Effector memory CD8-positive, alpha-beta T cell (primary cell): Measurements from ENCODE around the gene KRTAP21-2.
"Not testable (repeated sequence)": the region's sequence is repeated elsewhere in the genome, so short reads cannot be mapped to it uniquely, and the experiment has no call there.

Experiments used
- ATAC-seq: fragments of 150-1000 bp; cut with Tn5 transposase; replicated peaks from 2 replicates; pipeline ENCODE4 v1.10.0; 2021; ENCODE audit warnings: mild to moderate bottlenecking, moderate library complexity
- DNase-seq, 3 experiments: peaks; one replicate each; pipeline ENCODE4 v3.0.0; 2021
- H3K27ac Mint-ChIP-seq, 2 donors: one replicate each; pipeline ENCODE4 v1.8.0; 2022; ENCODE audit warnings: mild to moderate bottlenecking in 2 of 2, mixed read lengths in 2 of 2, moderate library complexity in 2 of 2
- H3K27me3 Mint-ChIP-seq, 2 donors: one replicate each; pipeline ENCODE4 v1.8.0; 2022; ENCODE audit warnings: mixed read lengths in 2 of 2
- H3K36me3 Mint-ChIP-seq: one replicate; pipeline ENCODE4 v1.8.0; 2022; ENCODE audit warnings: mild to moderate bottlenecking, moderate library complexity, mixed read lengths; ENCODE audit not compliant: insufficient read depth
- H3K4me1 Mint-ChIP-seq, 2 donors: one replicate each; pipeline ENCODE4 v1.8.0; 2022; ENCODE audit warnings: low read depth in 2 of 2, mixed read lengths in 2 of 2
- H3K4me3 Mint-ChIP-seq, 2 donors: one replicate each; pipeline ENCODE4 v1.8.0; 2022; ENCODE audit warnings: mild to moderate bottlenecking in 2 of 2, mixed read lengths in 2 of 2, moderate library complexity in 2 of 2
- H3K9me3 Mint-ChIP-seq, 2 donors: one replicate each; pipeline ENCODE4 v1.8.0; 2022; ENCODE audit warnings: mixed read lengths in 2 of 2
- total RNA-seq, 9 experiments: gene quantifications; one replicate each; lab custom pipeline; 2026; lab: John Stamatoyannopoulos, UW

Gene KRTAP21-2
- total RNA-seq = 0 to 0.24 (median 0) reads per million in 9 experiments

- no peak within 1 kb of the TSS for H3K4me3 Mint-ChIP-seq
- no peaks in the 10 kb centered on the region for H3K4me1 Mint-ChIP-seq
- peaks cover 0 to 1% of the 10 kb centered on the region in 2 donors for H3K9me3 Mint-ChIP-seq
- ATAC-seq (no peak), DNase-seq (no peak)
- H3K36me3 Mint-ChIP-seq = no peaks in the 10 kb centered on the region
- H3K27ac Mint-ChIP-seq = no peak within 1 kb of the TSS
- H3K27me3 Mint-ChIP-seq = no peaks in the 10 kb centered on the region
These were observed at the start of gene KRTAP21-2 for GRCh38 chr21:30747159-30747558. Gene KRTAP21-2, minus strand, starts transcription at chr21:30747259. Its CDS starts 57 bp downstream, at chr21:30747202.

GRCh38 chr21:30793581-30794314 is 46.7 kb upstream of the KRTAP21-2 start:
- Mint-ChIP-seq H3K9me3 (no peaks in the 10 kb centered on the region), H3K27me3 (peaks cover 0 to 6% of the 10 kb centered on the region in 2 donors), H3K27ac (no peak overlapping the region), H3K4me3 (no peak overlapping the region), H3K4me1 (no peaks in the 10 kb centered on the region), H3K36me3 (no peaks in the 10 kb centered on the region)
- ATAC-seq (no peak), DNase-seq (no peak)

- H3K4me1 Mint-ChIP-seq = no peaks in the 10 kb centered on the region
These were observed 32.2 kb upstream of the KRTAP21-2 start for GRCh38 chr21:30779249-30779648.

GRCh38 chr21:30769724-30770431 is 22.8 kb upstream of the KRTAP21-2 start:
- no peak overlapping the region for H3K27ac Mint-ChIP-seq
- no peaks in the 10 kb centered on the region for H3K9me3 Mint-ChIP-seq
- DNase-seq (no peak), ATAC-seq (no peak)
- H3K36me3 Mint-ChIP-seq = no peaks in the 10 kb centered on the region
- H3K27me3 Mint-ChIP-seq = no peaks in the 10 kb centered on the region
- H3K4me1 Mint-ChIP-seq = no peaks in the 10 kb centered on the region
- H3K4me3 Mint-ChIP-seq = no peak overlapping the region

More at GRCh38 chr21:30779249-30779648, 32.2 kb upstream of the KRTAP21-2 start:
- Mint-ChIP-seq H3K27me3 (no peaks in the 10 kb centered on the region), H3K4me3 (no peak overlapping the region), H3K36me3 (no peaks in the 10 kb centered on the region), H3K9me3 (no peaks in the 10 kb centered on the region), H3K27ac (no peak overlapping the region)
- DNase-seq = no peak
- no peak for ATAC-seq

- ATAC-seq = no peak
- Mint-ChIP-seq H3K4me3 (no peak overlapping the region), H3K4me1 (no peaks in the 10 kb centered on the region), H3K27ac (no peak overlapping the region), H3K36me3 (no peaks in the 10 kb centered on the region), H3K9me3 (peaks cover 0 to 4% of the 10 kb centered on the region in 2 donors), H3K27me3 (no peaks in the 10 kb centered on the region)
- DNase-seq = no peak
These were observed 13.7 kb upstream of the KRTAP21-2 start for GRCh38 chr21:30760776-30761175.

GRCh38 chr21:30758306-30758705 is 11.2 kb upstream of the KRTAP21-2 start:
- ATAC-seq (no peak), DNase-seq (no peak)
- H3K4me1 Mint-ChIP-seq = no peaks in the 10 kb centered on the region
- H3K36me3 Mint-ChIP-seq = no peaks in the 10 kb centered on the region
- H3K27me3 Mint-ChIP-seq = no peaks in the 10 kb centered on the region
- peaks cover 0 to 4% of the 10 kb centered on the region in 2 donors for H3K9me3 Mint-ChIP-seq
- no peak overlapping the region for H3K27ac Mint-ChIP-seq
- no peak overlapping the region for H3K4me3 Mint-ChIP-seq

GRCh38 chr21:30755328-30755727 is 8.3 kb upstream of the KRTAP21-2 start, which contains the start of gene KRTAP21-1:
Gene KRTAP21-1, minus strand, starts transcription at chr21:30755428. Its CDS starts 50 bp downstream, at chr21:30755378.
- DNase-seq = not testable (repeated sequence)

GRCh38 chr21:30740462-30740861 is 6.6 kb downstream of the KRTAP21-2 start:
- H3K36me3 Mint-ChIP-seq = no peaks in the 10 kb centered on the region
- no peak overlapping the region for H3K27ac Mint-ChIP-seq
- no peak for ATAC-seq
- no peak overlapping the region for H3K4me3 Mint-ChIP-seq
- peaks cover 0 to 2% of the 10 kb centered on the region in 2 donors for H3K9me3 Mint-ChIP-seq
- DNase-seq = no peak
- H3K27me3 Mint-ChIP-seq = no peaks in the 10 kb centered on the region
- H3K4me1 Mint-ChIP-seq = no peaks in the 10 kb centered on the region

More at GRCh38 chr21:30755328-30755727, 8.3 kb upstream of the KRTAP21-2 start, which contains the start of gene KRTAP21-1:
- H3K36me3 Mint-ChIP-seq, H3K9me3 Mint-ChIP-seq, H3K27me3 Mint-ChIP-seq, H3K4me3 Mint-ChIP-seq, H3K4me1 Mint-ChIP-seq, ATAC-seq, H3K27ac Mint-ChIP-seq: not testable (repeated sequence)

GRCh38 chr21:30733026-30733425 is 14.0 kb downstream of the KRTAP21-2 start:
- no peak for DNase-seq
- ATAC-seq = no peak
- Mint-ChIP-seq H3K4me1 (no peaks in the 10 kb centered on the region), H3K4me3 (no peak overlapping the region), H3K36me3 (no peaks in the 10 kb centered on the region), H3K27me3 (no peaks in the 10 kb centered on the region), H3K9me3 (peaks cover 0 to 6% of the 10 kb centered on the region in 2 donors), H3K27ac (no peak overlapping the region)

GRCh38 chr21:30726726-30727125 is 20.3 kb downstream of the KRTAP21-2 start:
- H3K36me3 Mint-ChIP-seq = no peaks in the 10 kb centered on the region
- H3K4me1 Mint-ChIP-seq = no peaks in the 10 kb centered on the region
- H3K9me3 Mint-ChIP-seq = peaks cover 4 to 7% of the 10 kb centered on the region in 2 donors
- H3K27ac Mint-ChIP-seq = no peak overlapping the region
- no peaks in the 10 kb centered on the region for H3K27me3 Mint-ChIP-seq
- ATAC-seq = no peak
- DNase-seq = no peak
- no peak overlapping the region for H3K4me3 Mint-ChIP-seq

- H3K4me1 Mint-ChIP-seq = no peaks in the 10 kb centered on the region
- no peaks in the 10 kb centered on the region for H3K27me3 Mint-ChIP-seq
- H3K4me3 Mint-ChIP-seq = no peak overlapping the region
- H3K9me3 Mint-ChIP-seq = no peaks in the 10 kb centered on the region
- H3K27ac Mint-ChIP-seq = no peak overlapping the region
- no peak for ATAC-seq
- DNase-seq = no peak
- H3K36me3 Mint-ChIP-seq = no peaks in the 10 kb centered on the region
These were observed 27.7 kb downstream of the KRTAP21-2 start for GRCh38 chr21:30719401-30719800.

- no peak for DNase-seq
- no peaks in the 10 kb centered on the region for H3K9me3 Mint-ChIP-seq
- no peak for ATAC-seq
- H3K36me3 Mint-ChIP-seq = no peaks in the 10 kb centered on the region
- no peaks in the 10 kb centered on the region for H3K4me1 Mint-ChIP-seq
- H3K27ac Mint-ChIP-seq = no peak within 1 kb of the TSS
- H3K4me3 Mint-ChIP-seq = no peak within 1 kb of the TSS
- H3K27me3 Mint-ChIP-seq = no peaks in the 10 kb centered on the region
These were observed 28.7 kb downstream of the KRTAP21-2 start, which contains the start of gene KRTAP21-3 for GRCh38 chr21:30718239-30718909. Gene KRTAP21-3, minus strand, starts transcription at chr21:30718777. Its CDS starts 18 bp downstream, at chr21:30718759.

- peaks cover 0 to 2% of the 10 kb centered on the region in 2 donors for H3K9me3 Mint-ChIP-seq
- no peak for DNase-seq
- H3K27me3 Mint-ChIP-seq = no peaks in the 10 kb centered on the region
- no peak overlapping the region for H3K27ac Mint-ChIP-seq
- no peak for ATAC-seq
- no peaks in the 10 kb centered on the region for H3K36me3 Mint-ChIP-seq
- H3K4me1 Mint-ChIP-seq = no peaks in the 10 kb centered on the region
- no peak overlapping the region for H3K4me3 Mint-ChIP-seq
These were observed 30.0 kb downstream of the KRTAP21-2 start for GRCh38 chr21:30717105-30717504.
